K562 (cell line): ENCODE data around the gene HOXA4. TPM values are rescaled to one million over a fixed set of nuclear protein-coding genes. Genes with fewer than 3 reads are reported as not detected.

Experiments used
- BHLHE40 ChIP-seq: IDR thresholded peaks from 2 replicates; pipeline ENCODE4 v1.6.1; 2011; ENCODE audit warnings: low read length, improper control_type of control experiment
- CHCHD3 ChIP-seq: fragments of 250-450 bp; sonication (Bioruptor Pico); IDR thresholded peaks from 2 replicates; pipeline ENCODE4 v2.1.2; 2022; ENCODE audit warnings: mild to moderate bottlenecking
- ETV1 ChIP-seq: fragments of 450-650 bp; conservative IDR thresholded peaks from 2 replicates; pipeline ENCODE4 v1.6.1; 2016; ENCODE audit warnings: missing genetic modification characterization, control low read depth, low read depth, missing compliant biosample characterization
- HNRNPK ChIP-seq: fragments of 200-400 bp; formaldehyde crosslinking; IDR thresholded peaks from one replicate; pipeline ENCODE4 v1.6.1; 2018; ENCODE audit warnings: mild to moderate bottlenecking, low read depth, low read length; ENCODE audit not compliant: poor library complexity, severe bottlenecking
- NRF1 ChIP-seq, 2 experiments: fragments of 450-650 bp; IDR thresholded peaks in 1 of 2; conservative IDR thresholded peaks in 1 of 2; 2 replicates each; pipeline ENCODE4 v1.6.1; 2014; ENCODE audit warnings: mild to moderate bottlenecking in 2 of 2
- PBX2 ChIP-seq, 2 experiments: IDR thresholded peaks in 1 of 2; conservative IDR thresholded peaks in 1 of 2; 2 replicates each; pipeline ENCODE4 v1.6.1; 2016; ENCODE audit warnings: low read depth in 2 of 2, mild to moderate bottlenecking in 1 of 2, missing compliant biosample characterization in 1 of 2, missing genetic modification characterization in 1 of 2, moderate library complexity in 1 of 2
- PCBP1 ChIP-seq: fragments of 200-400 bp; formaldehyde crosslinking; IDR thresholded peaks from 2 replicates; pipeline ENCODE4 v1.6.1; 2018; ENCODE audit warnings: mild to moderate bottlenecking, low read depth, low read length; ENCODE audit not compliant: poor library complexity, severe bottlenecking
- PHF21A ChIP-seq: fragments of 450-650 bp; IDR thresholded peaks from 2 replicates; pipeline ENCODE4 v1.6.1; 2017; ENCODE audit warnings: low read depth, borderline replicate concordance
- RBM25 ChIP-seq: fragments of 200-400 bp; formaldehyde crosslinking; IDR thresholded peaks from 2 replicates; pipeline ENCODE4 v1.6.1; 2018; ENCODE audit warnings: low read length, low read depth, moderate library complexity; ENCODE audit not compliant: severe bottlenecking
- RREB1 ChIP-seq: fragments of 250-450 bp; sonication (Bioruptor Pico); IDR thresholded peaks from 2 replicates; pipeline ENCODE4 v1.4.0; 2020
- SFPQ ChIP-seq: fragments of 200-400 bp; formaldehyde crosslinking; IDR thresholded peaks from 2 replicates; pipeline ENCODE4 v1.6.1; 2017; ENCODE audit warnings: mild to moderate bottlenecking, low read depth, low read length, moderate library complexity
- TEAD1 ChIP-seq, 2 experiments: fragments of 450-650 bp in 1 of 2; sonication (generic) in 1 of 2; formaldehyde crosslinking; IDR thresholded peaks; 2 replicates each; pipeline versions ENCODE4 v1.4.0 to v1.8.0; 2020 to 2022; ENCODE audit warnings: mild to moderate bottlenecking in 2 of 2, missing genetic modification reagents in 1 of 2
- ZNF766 ChIP-seq: fragments of 200-800 bp; sonication (Bioruptor generic); conservative IDR thresholded peaks from 2 replicates; pipeline ENCODE4 v1.6.1; 2016; ENCODE audit warnings: missing genetic modification characterization, missing compliant biosample characterization
- polyA plus RNA-seq, 8 experiments: library from polyadenylated mRNA; depleted of rRNA in 4 of 8; stranded (reverse) in 5 of 8; unstranded in 3 of 8; fragments of >200 nt; fragmentation: Nextera tagmentation in 2 of 8; fragmentation: Illumina TruSeq in 1 of 8; extraction: Ambion mirVana in 2 of 8; extraction: Trizol in 1 of 8; gene quantifications; 2 replicates each; pipeline versions ENCODE4 v1.2.1 to v1.2.3, GENCODE V29; 2011 to 2014; ENCODE audit warnings: inconsistent platforms in 1 of 8, missing spikeins in 1 of 8
- total RNA-seq, 7 experiments: library from RNA; depleted of rRNA in 6 of 7; stranded (reverse); fragments of >200 nt in 6 of 7; fragmentation: Illumina TruSeq in 2 of 7; extraction: Trizol in 2 of 7; gene quantifications; 2 replicates each; pipeline versions ENCODE4 v1.2.1 to v1.2.3, GENCODE V29; 2011 to 2021; ENCODE audit warnings: low replicate concordance in 1 of 7

The HOXA4 gene
- total and polyA plus RNA-seq, 9 of the 15 experiments (the other 6 are each of a cell fraction or from before 2014, with no cell fraction given) = not detected

GRCh38 chr7:27112955-27113949 lies 17.3 kb downstream of the HOXA4 start (continued):
- peak; percentile 7 for TF ChIP-seq RBM25
- TF ChIP-seq PBX2 (CRISPR knock-in tag; IDR thresholded peaks at IDR 0.05; ENCODE audit: low read depth) = no peak
- TF ChIP-seq PBX2 (tag; conservative IDR thresholded peaks at IDR 0.05; ENCODE audit: low read depth) = peak; percentile 89
- TF ChIP-seq PHF21A = peak; percentile 60; the same call in 1 of the 2 replicates
- no peak for TF ChIP-seq SFPQ
- TF ChIP-seq BHLHE40 = no peak
- no peak for TF ChIP-seq CHCHD3 (CRISPR knock-in tag)
- peak; percentile 78 for TF ChIP-seq HNRNPK
- TF ChIP-seq ETV1 (tag) = peak; percentile 49; the same call in 1 of the 2 replicates
- no peak for TF ChIP-seq ZNF766 (CRISPR knock-in tag)
- TF ChIP-seq NRF1 (conservative IDR thresholded peaks at IDR 0.05 in 1 of 2, IDR thresholded peaks at IDR 0.05 in 1 of 2) = peak in 1 of 2 experiments; percentile 31; a peak in 1 of 4 replicates
- no peak for TF ChIP-seq RREB1
- no peak for TF ChIP-seq TEAD1 (CRISPR knock-in tag; IDR thresholded peaks at IDR 0.05)
- TF ChIP-seq PCBP1 = peak; percentile 83
